ENCODE measurements around the gene COL6A2. TPM values are rescaled to one million over a fixed set of nuclear protein-coding genes. Genes with fewer than 3 reads are reported as not detected.

Gene COL6A2
- total and polyA plus RNA-seq, 10 of the 15 experiments (the other 5 are each of a cell fraction or from before 2014, with no cell fraction given), result 0.16 to 1.3 (median 0.34) TPM; not detected in 7

DNA sequence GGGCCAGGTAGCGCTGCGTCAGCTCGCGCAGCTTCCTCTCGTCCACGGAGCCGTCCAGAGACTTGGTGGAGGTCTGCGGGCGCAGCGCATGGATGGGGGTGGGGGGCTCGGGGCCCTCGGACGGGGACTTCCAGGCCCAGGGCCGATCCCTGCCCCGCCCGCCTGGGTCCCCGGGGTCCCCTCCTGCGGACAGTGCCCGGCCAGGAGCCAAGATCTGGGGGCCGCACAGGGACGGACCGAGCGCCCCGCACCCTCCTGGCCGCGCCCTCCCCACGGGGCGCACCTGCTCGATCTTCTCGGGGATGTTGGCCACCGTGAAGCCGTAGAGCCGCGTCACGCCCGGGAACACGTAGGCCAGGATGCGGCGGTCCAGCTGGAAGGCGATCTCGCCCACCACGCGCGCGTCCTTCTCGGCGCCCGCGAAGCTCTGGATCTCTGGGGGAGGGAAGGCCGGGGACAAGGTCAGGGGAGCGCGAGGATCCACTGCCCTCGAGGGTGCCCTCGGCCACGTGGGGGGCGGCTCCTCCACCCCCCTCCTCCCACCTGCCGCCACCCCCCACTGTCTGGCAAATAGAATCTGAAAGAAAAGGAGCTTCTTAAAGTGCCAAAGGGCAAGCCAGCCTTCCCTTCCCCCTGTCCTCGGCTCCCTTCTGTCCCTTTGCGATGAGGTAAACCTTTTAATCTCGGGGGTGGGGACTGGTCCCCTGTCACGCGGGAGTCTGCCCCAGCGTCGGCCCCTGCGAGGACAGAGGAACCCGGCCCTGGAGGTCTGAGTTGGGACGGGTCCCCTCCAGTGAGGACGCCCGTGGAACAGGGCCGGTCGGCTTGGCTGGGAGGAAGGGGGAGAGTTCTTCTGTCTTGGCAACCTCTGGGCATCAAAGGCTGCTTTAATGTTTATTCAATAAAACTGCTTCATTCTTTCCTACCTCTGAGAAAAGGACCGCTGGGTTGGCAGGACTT, 64.0 kb downstream of the COL6A2 start:
- ChIA-PET CTCF (no interaction called here), SMC1A (ENCODE audit: uncharacterized antibody, unreplicated experiment) (no interaction called here), RAD21 (ENCODE audit: unreplicated experiment) (no interaction called here), POLR2A (interaction anchor here (0.6 kb wide), 2 partner anchors 12 to 128 kb away, joined by 3 to 4 read pairs; no protein-coding TSS in a partner anchor)
- H3K4me2 ChIP-seq (ENCODE audit: control insufficient read depth, insufficient read depth), result no peak overlapping the region
- FAIRE-seq, result no peak
- no peak for TF ChIP-seq POLR2A (IDR thresholded peaks at IDR 0.05; ENCODE audit: low read depth, low read length)
- no peak overlapping the region for H3K9ac ChIP-seq (ENCODE audit: control insufficient read depth, insufficient read depth, low read length)
- no peak overlapping the region for H3K27ac ChIP-seq (ENCODE audit: control insufficient read depth, insufficient read depth)
- DNase-seq (ENCODE audit: low read depth, low spot score), result no peak
- H3K4me3 ChIP-seq, result no peak overlapping the region
- BruUV-seq (replicated peaks), result no TSS peak
- 93% methylated on average over 39 of the region's 72 CpGs for WGBS (ENCODE audit: insufficient coverage, insufficient replicate concordance, low lambda C conversion rate, missing lambda C conversion rate)
- in situ Hi-C loops (cut with MboI), result no loop called here
- no peak overlapping the region for H2AFZ ChIP-seq (ENCODE audit: control insufficient read depth, low read depth, low read length)
- intact Hi-C loops (cut with micrococcal nuclease; ENCODE audit: unreplicated experiment), result no loop called here
- H3K27me3 ChIP-seq (replicated peaks in 1 of 2; ENCODE audit: control insufficient read depth in 2 of 2, insufficient read depth in 2 of 2, low read length in 1 of 2), result no peaks in the 10 kb centered on the region
- no peaks in the 10 kb centered on the region for H3K4me1 ChIP-seq (ENCODE audit: control insufficient read depth, insufficient read depth, low read length)
- ATAC-seq, result no peak
- H3K36me3 ChIP-seq (ENCODE audit: control insufficient read depth in 2 of 2, insufficient read depth in 2 of 2, low read length in 1 of 2), result no peaks in the 10 kb centered on the region
- H3K79me2 ChIP-seq (ENCODE audit: control insufficient read depth, insufficient read depth, low read length), result no peaks in the 10 kb centered on the region
- no peaks in the 10 kb centered on the region; the same call in 2 of the 3 replicates for H3K9me3 ChIP-seq (replicated peaks; ENCODE audit: control insufficient read depth, insufficient read depth, low read length)
- H4K20me1 ChIP-seq (ENCODE audit: control insufficient read depth, insufficient read depth), result no peaks in the 10 kb centered on the region

DNA sequence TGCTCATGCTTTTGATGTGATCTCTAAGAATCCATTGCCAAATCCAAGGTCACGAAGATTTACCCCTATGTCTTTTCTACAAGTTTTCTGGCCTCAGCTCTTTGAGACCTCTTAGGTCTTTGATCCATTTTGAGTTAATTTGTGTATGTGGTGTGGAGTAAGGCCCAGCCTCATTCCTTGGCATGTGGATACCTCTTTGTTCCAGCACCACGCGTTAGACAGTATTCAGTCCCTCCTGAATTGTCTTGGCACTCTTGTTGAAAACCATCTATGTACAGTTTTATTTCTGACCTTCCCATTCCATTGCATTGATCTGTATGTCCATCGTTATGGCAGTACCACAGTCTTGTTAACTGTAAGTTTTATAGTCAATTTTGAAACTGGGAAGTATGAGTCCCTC, 65.5 kb downstream of the COL6A2 start:
- WGBS (ENCODE audit: insufficient coverage, insufficient replicate concordance, low lambda C conversion rate, missing lambda C conversion rate), result 86% methylated on average over 4 of the region's 4 CpGs
- POLR2A ChIA-PET, result no interaction called here

More for the DNA sequence above, 65.5 kb downstream of the COL6A2 start:
- Histone ChIP-seq H3K4me2 (ENCODE audit: control insufficient read depth, insufficient read depth) (no peak overlapping the region), H3K9ac (ENCODE audit: control insufficient read depth, insufficient read depth, low read length) (no peak overlapping the region), H3K79me2 (ENCODE audit: control insufficient read depth, insufficient read depth, low read length) (no peaks in the 10 kb centered on the region), H2AFZ (ENCODE audit: control insufficient read depth, low read depth, low read length) (no peak overlapping the region), H4K20me1 (ENCODE audit: control insufficient read depth, insufficient read depth) (no peaks in the 10 kb centered on the region), H3K36me3 (ENCODE audit: control insufficient read depth in 2 of 2, insufficient read depth in 2 of 2, low read length in 1 of 2) (no peaks in the 10 kb centered on the region), H3K4me1 (ENCODE audit: control insufficient read depth, insufficient read depth, low read length) (no peaks in the 10 kb centered on the region), H3K27ac (ENCODE audit: control insufficient read depth, insufficient read depth) (no peak overlapping the region), H3K9me3 (replicated peaks; ENCODE audit: control insufficient read depth, insufficient read depth, low read length) (no peaks in the 10 kb centered on the region; the same call in 2 of the 3 replicates), H3K27me3 (replicated peaks in 1 of 2; ENCODE audit: control insufficient read depth in 2 of 2, insufficient read depth in 2 of 2, low read length in 1 of 2) (no peaks in the 10 kb centered on the region), H3K4me3 (no peak overlapping the region)
- TF ChIP-seq ZNF217 (IDR thresholded peaks at IDR 0.05) (no peak), TARDBP (IDR thresholded peaks at IDR 0.05; ENCODE audit: borderline replicate concordance) (no peak), MYB (IDR thresholded peaks at IDR 0.05; ENCODE audit: borderline replicate concordance, low read depth, low read length) (no peak), DPF2 (IDR thresholded peaks at IDR 0.05) (no peak), MYC (IDR thresholded peaks at IDR 0.05; ENCODE audit: insufficient read depth, insufficient read length, insufficient replicate concordance, low read length, severe bottlenecking) (no peak), ZNF384 (IDR thresholded peaks at IDR 0.05; ENCODE audit: borderline replicate concordance, low read depth, low read length) (no peak), NR2C1 (IDR thresholded peaks at IDR 0.05) (no peak), KDM1A (IDR thresholded peaks at IDR 0.05; ENCODE audit: borderline replicate concordance) (no peak)
- TF ChIP-seq, protein P1, sequence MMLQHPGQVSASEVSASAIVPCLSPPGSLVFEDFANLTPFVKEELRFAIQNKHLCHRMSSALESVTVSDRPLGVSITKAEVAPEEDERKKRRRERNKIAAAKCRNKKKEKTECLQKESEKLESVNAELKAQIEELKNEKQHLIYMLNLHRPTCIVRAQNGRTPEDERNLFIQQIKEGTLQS (IDR thresholded peaks at IDR 0.05; ENCODE audit: borderline replicate concordance, extremely low read depth, low read depth, low read length), result no peak
- TF ChIP-seq, protein P2, sequence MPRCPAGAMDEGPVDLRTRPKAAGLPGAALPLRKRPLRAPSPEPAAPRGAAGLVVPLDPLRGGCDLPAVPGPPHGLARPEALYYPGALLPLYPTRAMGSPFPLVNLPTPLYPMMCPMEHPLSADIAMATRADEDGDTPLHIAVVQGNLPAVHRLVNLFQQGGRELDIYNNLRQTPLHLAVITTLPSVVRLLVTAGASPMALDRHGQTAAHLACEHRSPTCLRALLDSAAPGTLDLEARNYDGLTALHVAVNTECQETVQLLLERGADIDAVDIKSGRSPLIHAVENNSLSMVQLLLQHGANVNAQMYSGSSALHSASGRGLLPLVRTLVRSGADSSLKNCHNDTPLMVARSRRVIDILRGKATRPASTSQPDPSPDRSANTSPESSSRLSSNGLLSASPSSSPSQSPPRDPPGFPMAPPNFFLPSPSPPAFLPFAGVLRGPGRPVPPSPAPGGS (IDR thresholded peaks at IDR 0.05; ENCODE audit: borderline replicate concordance, insufficient read depth, low read depth, low read length, poor library complexity, severe bottlenecking), result no peak
- TF ChIP-seq, protein P3, sequence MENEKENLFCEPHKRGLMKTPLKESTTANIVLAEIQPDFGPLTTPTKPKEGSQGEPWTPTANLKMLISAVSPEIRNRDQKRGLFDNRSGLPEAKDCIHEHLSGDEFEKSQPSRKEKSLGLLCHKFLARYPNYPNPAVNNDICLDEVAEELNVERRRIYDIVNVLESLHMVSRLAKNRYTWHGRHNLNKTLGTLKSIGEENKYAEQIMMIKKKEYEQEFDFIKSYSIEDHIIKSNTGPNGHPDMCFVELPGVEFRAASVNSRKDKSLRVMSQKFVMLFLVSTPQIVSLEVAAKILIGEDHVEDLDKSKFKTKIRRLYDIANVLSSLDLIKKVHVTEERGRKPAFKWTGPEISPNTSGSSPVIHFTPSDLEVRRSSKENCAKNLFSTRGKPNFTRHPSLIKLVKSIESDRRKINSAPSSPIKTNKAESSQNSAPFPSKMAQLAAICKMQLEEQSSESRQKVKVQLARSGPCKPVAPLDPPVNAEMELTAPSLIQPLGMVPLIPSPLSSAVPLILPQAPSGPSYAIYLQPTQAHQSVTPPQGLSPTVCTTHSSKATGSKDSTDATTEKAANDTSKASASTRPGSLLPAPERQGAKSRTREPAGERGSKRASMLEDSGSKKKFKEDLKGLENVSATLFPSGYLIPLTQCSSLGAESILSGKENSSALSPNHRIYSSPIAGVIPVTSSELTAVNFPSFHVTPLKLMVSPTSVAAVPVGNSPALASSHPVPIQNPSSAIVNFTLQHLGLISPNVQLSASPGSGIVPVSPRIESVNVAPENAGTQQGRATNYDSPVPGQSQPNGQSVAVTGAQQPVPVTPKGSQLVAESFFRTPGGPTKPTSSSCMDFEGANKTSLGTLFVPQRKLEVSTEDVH (IDR thresholded peaks at IDR 0.05; ENCODE audit: low read depth, partially characterized antibody), result no peak
- FAIRE-seq, result no peak
- ATAC-seq, result no peak
- no TSS peak for BruUV-seq (replicated peaks)
- ChIA-PET RAD21 (ENCODE audit: unreplicated experiment) (no interaction called here), CTCF (interaction anchor here (1.6 kb wide), 1 partner anchor 10 kb away, joined by 4 read pairs; no protein-coding TSS in a partner anchor), SMC1A (ENCODE audit: uncharacterized antibody, unreplicated experiment) (no interaction called here)
- in situ Hi-C loops (cut with MboI) (no loop called here), intact Hi-C loops (cut with micrococcal nuclease; ENCODE audit: unreplicated experiment) (no loop called here)
- DNase-seq (ENCODE audit: low read depth, low spot score), result no peak
